ENCODE data around the gene SNAPIN. TPM values are rescaled to one million over a fixed set of nuclear protein-coding genes. Genes with fewer than 3 reads are reported as not detected.

The SNAPIN gene
- total RNA-seq, 1 donor from 2014 or later: 61.0 TPM

GRCh38 chr1:153633161-153633753 is 25.2 kb upstream of the SNAPIN start:
- no peaks in the 10 kb centered on the region for H3K27me3 ChIP-seq (ENCODE audit: control insufficient read depth, insufficient read depth, low read length)
- peaks cover 5% of the 10 kb centered on the region for H3K36me3 ChIP-seq (ENCODE audit: control insufficient read depth, insufficient read depth, low read length)
- TF ChIP-seq CTCF (IDR thresholded peaks at IDR 0.05; ENCODE audit: insufficient read depth, low read length, poor library complexity, severe bottlenecking): no peak
- peak overlapping the region; percentile 17 for H3K4me3 ChIP-seq (ENCODE audit: low read depth, low read length)
- DNase-seq (ENCODE audit: low read depth): no peak

- Histone ChIP-seq H3K4me3 (ENCODE audit: low read depth, low read length) (peak within 1 kb of the TSS; percentile 61), H3K36me3 (ENCODE audit: control insufficient read depth, insufficient read depth, low read length) (peaks cover 5% of the 10 kb centered on the region), H3K27me3 (ENCODE audit: control insufficient read depth, insufficient read depth, low read length) (no peaks in the 10 kb centered on the region)
- peak; percentile 92 for DNase-seq (ENCODE audit: low read depth)
- TF ChIP-seq CTCF (IDR thresholded peaks at IDR 0.05; ENCODE audit: insufficient read depth, low read length, poor library complexity, severe bottlenecking): no peak
Measured at GRCh38 chr1:153633754-153634665, 24.5 kb upstream of the SNAPIN start, which contains the start of gene CHTOP. Gene CHTOP (plus strand): TSS chr1:153634066. CDS start chr1:153636589, 2,523 bp downstream.

- DNase-seq (ENCODE audit: low read depth): no peak
- Histone ChIP-seq H3K36me3 (ENCODE audit: control insufficient read depth, insufficient read depth, low read length) (peaks cover 5% of the 10 kb centered on the region), H3K27me3 (ENCODE audit: control insufficient read depth, insufficient read depth, low read length) (no peaks in the 10 kb centered on the region), H3K4me3 (ENCODE audit: low read depth, low read length) (no peak overlapping the region)
- TF ChIP-seq CTCF (IDR thresholded peaks at IDR 0.05; ENCODE audit: insufficient read depth, low read length, poor library complexity, severe bottlenecking): no peak
Measured at GRCh38 chr1:153635872-153636271, 22.6 kb upstream of the SNAPIN start.

GRCh38 chr1:153636312-153636711 is 22.2 kb upstream of the SNAPIN start:
- Histone ChIP-seq H3K36me3 (ENCODE audit: control insufficient read depth, insufficient read depth, low read length) (peaks cover 5% of the 10 kb centered on the region), H3K27me3 (ENCODE audit: control insufficient read depth, insufficient read depth, low read length) (no peaks in the 10 kb centered on the region), H3K4me3 (ENCODE audit: low read depth, low read length) (no peak overlapping the region)
- DNase-seq (ENCODE audit: low read depth): no peak
- TF ChIP-seq CTCF (IDR thresholded peaks at IDR 0.05; ENCODE audit: insufficient read depth, low read length, poor library complexity, severe bottlenecking): no peak

- no peak for TF ChIP-seq CTCF (IDR thresholded peaks at IDR 0.05; ENCODE audit: insufficient read depth, low read length, poor library complexity, severe bottlenecking)
- Histone ChIP-seq H3K4me3 (ENCODE audit: low read depth, low read length) (no peak overlapping the region), H3K36me3 (ENCODE audit: control insufficient read depth, insufficient read depth, low read length) (peaks cover 6% of the 10 kb centered on the region), H3K27me3 (ENCODE audit: control insufficient read depth, insufficient read depth, low read length) (no peaks in the 10 kb centered on the region)
- no peak for DNase-seq (ENCODE audit: low read depth)
Measured at GRCh38 chr1:153638261-153638660, 20.2 kb upstream of the SNAPIN start.

Measured in kidney epithelial cell (primary cell).